Sigmoid colon (tissue), 7 donors: ENCODE data around the gene MYOD1. TPM values are rescaled to one million over a fixed set of nuclear protein-coding genes. Genes with fewer than 3 reads are reported as not detected.

Source experiments
- DNase-seq: peaks from one replicate; pipeline ENCODE4 v3.0.0-alpha.2; 2019
- H3K27ac ChIP-seq, 4 donors: fragments of 200-600 bp; sonication (generic); one replicate each; pipeline ENCODE4 v1.5.1; 2016 to 2019; ENCODE audit warnings: mild to moderate bottlenecking in 1 of 4
- H3K27me3 ChIP-seq, 3 donors: fragments of 200-600 bp; sonication (generic); one replicate each; pipeline ENCODE4 v1.5.1; 2019; ENCODE audit warnings: mild to moderate bottlenecking in 1 of 3
- H3K36me3 ChIP-seq, 4 donors: fragments of 200-600 bp; sonication (generic); one replicate each; pipeline ENCODE4 v1.5.1; 2016 to 2019
- H3K4me1 ChIP-seq, 4 donors: fragments of 200-600 bp; sonication (generic); one replicate each; pipeline ENCODE4 v1.5.1; 2017 to 2019
- H3K4me3 ChIP-seq, 4 donors: fragments of 200-600 bp; sonication (generic); one replicate each; pipeline ENCODE4 v1.5.1; 2017 to 2019; ENCODE audit warnings: mild to moderate bottlenecking in 2 of 4, moderate library complexity in 1 of 4
- H3K9me3 ChIP-seq, 4 donors: fragments of 200-600 bp in 3 of 4; sonication (generic) in 3 of 4; one replicate each; pipeline versions ENCODE4 v1.5.1 to v1.6.1; 2013 to 2019
- CTCF ChIP-seq, 4 experiments: fragments of 450-650 bp in 3 of 4; fragments of 200-600 bp in 1 of 4; IDR thresholded peaks; one replicate each; pipeline ENCODE4 v1.5.1; 2016 to 2019; ENCODE audit warnings: antibody characterized with exemption in 4 of 4, mild to moderate bottlenecking in 3 of 4, moderate library complexity in 2 of 4
- EP300 ChIP-seq, 4 donors: sonication (generic); formaldehyde crosslinking; IDR thresholded peaks; one replicate each; pipeline ENCODE4 v1.6.1; 2017; ENCODE audit warnings: antibody characterized with exemption in 4 of 4
- POLR2A ChIP-seq, 2 donors: fragments of 450-650 bp; IDR thresholded peaks; one replicate each; pipeline ENCODE4 v1.6.1; 2016; ENCODE audit warnings: antibody characterized with exemption in 2 of 2, mild to moderate bottlenecking in 2 of 2, moderate library complexity in 2 of 2
- POLR2AphosphoS5 ChIP-seq, 4 donors: sonication (generic); formaldehyde crosslinking; IDR thresholded peaks; one replicate each; pipeline ENCODE4 v1.6.1; 2017; ENCODE audit warnings: antibody characterized with exemption in 4 of 4
- WGBS, 2 donors: extraction: QIAGEN DNeasy Blood & Tissue Kit; methylation state at CpG; one replicate each; pipeline ENCODE4 v1.1.7; 2013; 5-methylcytosine and 5-hydroxymethylcytosine counted together
- intact Hi-C: fragments of 100-400 bp; cut with DNase I; formaldehyde crosslinking; loops from one replicate; pipeline ENCODE4 v1.15.1; 2023
- polyA plus RNA-seq, 3 donors: library from polyadenylated mRNA; stranded (reverse); fragments of 200-250 nt; gene quantifications; one replicate each; pipeline ENCODE4 v1.2.3, GENCODE V29; 2013
- total RNA-seq, 4 donors: library from RNA; depleted of rRNA; stranded (reverse); fragments of >200 nt; gene quantifications; one replicate each; pipeline ENCODE4 v1.1.0, GENCODE V29; 2016
- donor health status: healthy with polysubstance abuse.
- donor health status: Bipolar disorder and iron deficiency.
- donor health status: healthy.

MYOD1 gene
- total and polyA plus RNA-seq, 7 donors = not detected

GRCh38 chr11:17763703-17764102 lies 44.3 kb downstream of the MYOD1 start:
- Histone ChIP-seq H3K9me3 (no peaks in the 10 kb centered on the region), H3K4me3 (no peak overlapping the region), H3K4me1 (no peaks in the 10 kb centered on the region), H3K36me3 (no peaks in the 10 kb centered on the region), H3K27me3 (peaks cover 0 to 5% (median 0%) of the 10 kb centered on the region in 3 donors), H3K27ac (no peak overlapping the region)
- TF ChIP-seq POLR2A (IDR thresholded peaks at IDR 0.05) = no peak
- no peak for TF ChIP-seq EP300 (IDR thresholded peaks at IDR 0.05)
- TF ChIP-seq POLR2AphosphoS5 (IDR thresholded peaks at IDR 0.05) = no peak
- no peak for TF ChIP-seq CTCF (IDR thresholded peaks at IDR 0.05)
- WGBS, 2 donors = 57% methylated on average over 3 of the region's 3 CpGs
- no peak for DNase-seq
- intact Hi-C loops = no loop called here

GRCh38 chr11:17764446-17765218 lies 45.3 kb downstream of the MYOD1 start:
- H3K27me3 ChIP-seq = peaks cover 0 to 5% (median 0%) of the 10 kb centered on the region in 3 donors
- H3K27ac ChIP-seq = no peak overlapping the region
- DNase-seq = no peak
- H3K36me3 ChIP-seq = no peaks in the 10 kb centered on the region
- H3K9me3 ChIP-seq = no peaks in the 10 kb centered on the region
- WGBS, 2 donors = 77 to 85% methylated on average over 19 of the region's 19 CpGs
- H3K4me1 ChIP-seq = no peaks in the 10 kb centered on the region
- TF ChIP-seq CTCF (IDR thresholded peaks at IDR 0.05) (no peak), POLR2AphosphoS5 (IDR thresholded peaks at IDR 0.05) (no peak), EP300 (IDR thresholded peaks at IDR 0.05) (no peak), POLR2A (IDR thresholded peaks at IDR 0.05) (no peak)
- H3K4me3 ChIP-seq = no peak overlapping the region
- intact Hi-C loops = no loop called here

GRCh38 chr11:17765356-17766072 lies 46.1 kb downstream of the MYOD1 start:
- no peak overlapping the region for H3K27ac ChIP-seq
- no peaks in the 10 kb centered on the region for H3K4me1 ChIP-seq
- intact Hi-C loops = no loop called here
- H3K27me3 ChIP-seq = peaks cover 0 to 5% (median 0%) of the 10 kb centered on the region in 3 donors
- no peak for TF ChIP-seq CTCF (IDR thresholded peaks at IDR 0.05)
- TF ChIP-seq POLR2AphosphoS5 (IDR thresholded peaks at IDR 0.05) = no peak
- TF ChIP-seq POLR2A (IDR thresholded peaks at IDR 0.05) = no peak
- no peak for TF ChIP-seq EP300 (IDR thresholded peaks at IDR 0.05)
- no peaks in the 10 kb centered on the region for H3K9me3 ChIP-seq
- WGBS, 2 donors = 77 to 81% methylated on average over 13 of the region's 13 CpGs
- H3K36me3 ChIP-seq = no peaks in the 10 kb centered on the region
- no peak for DNase-seq
- no peak overlapping the region for H3K4me3 ChIP-seq

GRCh38 chr11:17766073-17766359 lies 46.6 kb downstream of the MYOD1 start:
- WGBS, 2 donors = 94 to 96% methylated on average over 8 of the region's 8 CpGs
- no peaks in the 10 kb centered on the region for H3K4me1 ChIP-seq
- no peaks in the 10 kb centered on the region for H3K9me3 ChIP-seq
- H3K27me3 ChIP-seq = peaks cover 0 to 5% (median 0%) of the 10 kb centered on the region in 3 donors
- TF ChIP-seq EP300 (IDR thresholded peaks at IDR 0.05) (no peak), POLR2AphosphoS5 (IDR thresholded peaks at IDR 0.05) (no peak), CTCF (IDR thresholded peaks at IDR 0.05) (no peak), POLR2A (IDR thresholded peaks at IDR 0.05) (no peak)
- intact Hi-C loops = no loop called here
- no peak overlapping the region for H3K27ac ChIP-seq
- H3K4me3 ChIP-seq = no peak overlapping the region
- DNase-seq = no peak
- H3K36me3 ChIP-seq = no peaks in the 10 kb centered on the region
